ENCODE data around the gene GRAMD4. TPM values are rescaled to one million over a fixed set of nuclear protein-coding genes. Genes with fewer than 3 reads are reported as not detected.

Gene GRAMD4
- total and polyA plus RNA-seq, 10 of the 15 experiments (the other 5 are each of a cell fraction or from before 2014, with no cell fraction given), result 0.21 to 45.5 (median 10.6) TPM

DNA sequence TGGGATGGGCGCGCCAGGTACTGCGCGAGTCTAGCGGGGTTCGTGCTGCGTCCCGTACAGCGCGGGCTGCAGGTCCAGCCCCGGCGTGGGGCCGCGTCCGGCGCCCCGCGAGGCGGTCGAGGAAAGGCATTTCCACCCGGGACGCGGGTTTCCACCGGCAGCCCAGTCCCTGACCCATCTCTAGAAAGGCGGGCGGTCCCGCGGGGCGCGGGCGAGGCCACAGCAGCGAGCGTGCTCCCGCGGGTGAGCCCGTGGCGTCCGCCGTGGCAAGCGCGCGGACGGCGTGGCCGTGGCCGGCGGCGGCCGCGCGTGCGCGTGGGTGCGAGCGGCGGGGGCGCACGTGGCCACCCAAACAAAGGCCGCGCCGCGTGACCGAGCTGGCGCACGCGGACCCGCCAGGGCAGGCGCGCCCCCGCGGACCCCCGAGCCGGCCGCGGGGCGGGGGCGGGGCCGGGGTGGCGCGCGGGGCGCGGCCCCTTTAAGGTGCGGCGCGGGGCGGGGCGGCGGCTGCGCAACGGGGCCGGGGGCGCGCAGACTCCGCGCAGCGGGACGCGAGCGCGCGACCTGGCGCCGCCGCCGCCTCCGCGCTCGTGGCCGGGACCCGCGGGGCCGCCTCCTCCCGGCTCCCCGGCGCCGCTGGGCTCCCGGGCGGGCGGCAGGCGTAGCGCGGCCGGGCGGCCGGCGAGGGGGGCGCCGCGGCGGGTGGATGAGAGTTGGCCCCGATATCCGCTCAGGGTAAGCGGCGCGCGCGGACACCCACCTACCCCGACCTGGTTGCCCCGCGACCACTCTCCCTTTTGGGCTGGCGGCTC is 43.4 kb upstream of the GRAMD4 start (continued):
- TF ChIP-seq, protein P1, sequence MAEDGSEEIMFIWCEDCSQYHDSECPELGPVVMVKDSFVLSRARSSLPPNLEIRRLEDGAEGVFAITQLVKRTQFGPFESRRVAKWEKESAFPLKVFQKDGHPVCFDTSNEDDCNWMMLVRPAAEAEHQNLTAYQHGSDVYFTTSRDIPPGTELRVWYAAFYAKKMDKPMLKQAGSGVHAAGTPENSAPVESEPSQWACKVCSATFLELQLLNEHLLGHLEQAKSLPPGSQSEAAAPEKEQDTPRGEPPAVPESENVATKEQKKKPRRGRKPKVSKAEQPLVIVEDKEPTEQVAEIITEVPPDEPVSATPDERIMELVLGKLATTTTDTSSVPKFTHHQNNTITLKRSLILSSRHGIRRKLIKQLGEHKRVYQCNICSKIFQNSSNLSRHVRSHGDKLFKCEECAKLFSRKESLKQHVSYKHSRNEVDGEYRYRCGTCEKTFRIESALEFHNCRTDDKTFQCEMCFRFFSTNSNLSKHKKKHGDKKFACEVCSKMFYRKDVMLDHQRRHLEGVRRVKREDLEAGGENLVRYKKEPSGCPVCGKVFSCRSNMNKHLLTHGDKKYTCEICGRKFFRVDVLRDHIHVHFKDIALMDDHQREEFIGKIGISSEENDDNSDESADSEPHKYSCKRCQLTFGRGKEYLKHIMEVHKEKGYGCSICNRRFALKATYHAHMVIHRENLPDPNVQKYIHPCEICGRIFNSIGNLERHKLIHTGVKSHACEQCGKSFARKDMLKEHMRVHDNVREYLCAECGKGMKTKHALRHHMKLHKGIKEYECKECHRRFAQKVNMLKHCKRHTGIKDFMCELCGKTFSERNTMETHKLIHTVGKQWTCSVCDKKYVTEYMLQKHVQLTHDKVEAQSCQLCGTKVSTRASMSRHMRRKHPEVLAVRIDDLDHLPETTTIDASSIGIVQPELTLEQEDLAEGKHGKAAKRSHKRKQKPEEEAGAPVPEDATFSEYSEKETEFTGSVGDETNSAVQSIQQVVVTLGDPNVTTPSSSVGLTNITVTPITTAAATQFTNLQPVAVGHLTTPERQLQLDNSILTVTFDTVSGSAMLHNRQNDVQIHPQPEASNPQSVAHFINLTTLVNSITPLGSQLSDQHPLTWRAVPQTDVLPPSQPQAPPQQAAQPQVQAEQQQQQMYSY (CRISPR knock-in tag; IDR thresholded peaks at IDR 0.05), result no peak
- TF ChIP-seq IKZF1 (conservative IDR thresholded peaks at IDR 0.05) (peak; percentile 50), MEF2B (IDR thresholded peaks at IDR 0.05; ENCODE audit: partially characterized antibody, poor library complexity, severe bottlenecking) (no peak), TBL1XR1 (IDR thresholded peaks at IDR 0.05; ENCODE audit: low read depth, low read length) (no peak), JUND (IDR thresholded peaks at IDR 0.05; ENCODE audit: low read depth, low read length) (no peak), KAT2A (conservative IDR thresholded peaks at IDR 0.05; ENCODE audit: control insufficient read depth, low read depth, low read length) (no peak), SRF (IDR thresholded peaks at IDR 0.05; ENCODE audit: low read depth in 2 of 2, low read length in 2 of 2) (no peak), EP300 (IDR thresholded peaks at IDR 0.05; ENCODE audit: borderline replicate concordance in 1 of 2, control insufficient read depth in 1 of 2, low read depth in 2 of 2, low read length in 2 of 2) (no peak), POLR2AphosphoS5 (IDR thresholded peaks at IDR 0.05; ENCODE audit: low read length) (no peak), ZNF622 (IDR thresholded peaks at IDR 0.05) (no peak), ZNF24 (IDR thresholded peaks at IDR 0.05) (no peak), NR2F1 (conservative IDR thresholded peaks at IDR 0.05) (no peak), RELA (IDR thresholded peaks at IDR 0.05; ENCODE audit: borderline replicate concordance, partially characterized antibody) (no peak), CBFB (IDR thresholded peaks at IDR 0.05; ENCODE audit: low read depth) (no peak), SUZ12 (IDR thresholded peaks at IDR 0.05; ENCODE audit: unreplicated experiment) (no peak), FOXM1 (IDR thresholded peaks at IDR 0.05; ENCODE audit: low read depth, low read length) (no peak), EED (IDR thresholded peaks at IDR 0.05; ENCODE audit: low read depth) (no peak), POU2F2 (IDR thresholded peaks at IDR 0.05; ENCODE audit: borderline replicate concordance, low read depth, low read length) (no peak), HCFC1 (IDR thresholded peaks at IDR 0.05; ENCODE audit: low read length) (no peak), HDAC6 (IDR thresholded peaks at IDR 0.05; ENCODE audit: unreplicated experiment) (no peak), ETV6 (conservative IDR thresholded peaks at IDR 0.05 in 1 of 2, IDR thresholded peaks at IDR 0.05 in 1 of 2; ENCODE audit: borderline replicate concordance in 1 of 2, low read depth in 1 of 2) (no peak), SMAD1 (IDR thresholded peaks at IDR 0.05; ENCODE audit: low read depth, partially characterized antibody) (no peak), WRNIP1 (IDR thresholded peaks at IDR 0.05; ENCODE audit: borderline replicate concordance, low read depth, low read length) (no peak)
- TF ChIP-seq, protein P2, sequence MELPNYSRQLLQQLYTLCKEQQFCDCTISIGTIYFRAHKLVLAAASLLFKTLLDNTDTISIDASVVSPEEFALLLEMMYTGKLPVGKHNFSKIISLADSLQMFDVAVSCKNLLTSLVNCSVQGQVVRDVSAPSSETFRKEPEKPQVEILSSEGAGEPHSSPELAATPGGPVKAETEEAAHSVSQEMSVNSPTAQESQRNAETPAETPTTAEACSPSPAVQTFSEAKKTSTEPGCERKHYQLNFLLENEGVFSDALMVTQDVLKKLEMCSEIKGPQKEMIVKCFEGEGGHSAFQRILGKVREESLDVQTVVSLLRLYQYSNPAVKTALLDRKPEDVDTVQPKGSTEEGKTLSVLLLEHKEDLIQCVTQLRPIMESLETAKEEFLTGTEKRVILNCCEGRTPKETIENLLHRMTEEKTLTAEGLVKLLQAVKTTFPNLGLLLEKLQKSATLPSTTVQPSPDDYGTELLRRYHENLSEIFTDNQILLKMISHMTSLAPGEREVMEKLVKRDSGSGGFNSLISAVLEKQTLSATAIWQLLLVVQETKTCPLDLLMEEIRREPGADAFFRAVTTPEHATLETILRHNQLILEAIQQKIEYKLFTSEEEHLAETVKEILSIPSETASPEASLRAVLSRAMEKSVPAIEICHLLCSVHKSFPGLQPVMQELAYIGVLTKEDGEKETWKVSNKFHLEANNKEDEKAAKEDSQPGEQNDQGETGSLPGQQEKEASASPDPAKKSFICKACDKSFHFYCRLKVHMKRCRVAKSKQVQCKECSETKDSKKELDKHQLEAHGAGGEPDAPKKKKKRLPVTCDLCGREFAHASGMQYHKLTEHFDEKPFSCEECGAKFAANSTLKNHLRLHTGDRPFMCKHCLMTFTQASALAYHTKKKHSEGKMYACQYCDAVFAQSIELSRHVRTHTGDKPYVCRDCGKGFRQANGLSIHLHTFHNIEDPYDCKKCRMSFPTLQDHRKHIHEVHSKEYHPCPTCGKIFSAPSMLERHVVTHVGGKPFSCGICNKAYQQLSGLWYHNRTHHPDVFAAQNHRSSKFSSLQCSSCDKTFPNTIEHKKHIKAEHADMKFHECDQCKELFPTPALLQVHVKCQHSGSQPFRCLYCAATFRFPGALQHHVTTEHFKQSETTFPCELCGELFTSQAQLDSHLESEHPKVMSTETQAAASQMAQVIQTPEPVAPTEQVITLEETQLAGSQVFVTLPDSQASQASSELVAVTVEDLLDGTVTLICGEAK (IDR thresholded peaks at IDR 0.05; ENCODE audit: borderline replicate concordance), result no peak
